ENCODE data around the gene SMAP2.

DNA sequence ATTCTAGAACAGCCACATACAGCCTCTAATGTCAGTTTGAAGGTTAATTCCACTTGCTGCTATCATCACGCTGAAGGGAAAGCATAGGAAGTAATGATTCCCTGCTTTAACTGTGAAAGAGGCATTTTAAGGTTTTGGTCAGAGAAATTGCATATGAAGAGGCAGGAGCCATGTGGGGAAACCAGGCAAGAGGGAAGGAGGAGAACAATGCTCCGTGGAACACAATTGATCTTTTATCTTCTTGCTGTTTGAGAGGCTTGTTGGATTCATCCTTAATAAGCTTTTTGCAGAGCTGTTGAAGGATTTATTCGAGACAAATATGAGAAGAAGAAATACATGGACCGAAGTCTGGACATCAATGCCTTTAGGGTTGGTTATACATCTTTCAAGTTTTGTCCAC is 35.9 kb downstream of the SMAP2 start:
- no peak for TF ChIP-seq POLR2A (IDR thresholded peaks at IDR 0.05; ENCODE audit: low read length)
- no peak for TF ChIP-seq CTCF (IDR thresholded peaks at IDR 0.05)
- TF ChIP-seq BHLHE40 (IDR thresholded peaks at IDR 0.05; ENCODE audit: low read depth, low read length): no peak
- TF ChIP-seq RAD21 (conservative IDR thresholded peaks at IDR 0.05 in 1 of 2, IDR thresholded peaks at IDR 0.05 in 1 of 2): no peak

Measured in A549 (cell line).